Ishikawa (cell line): ENCODE data around the gene TAOK3.

Experiments used
- CREB1 ChIP-seq: IDR thresholded peaks from 2 replicates; pipeline ENCODE4 v1.6.1; 2012; ENCODE audit warnings: low read depth
- MAX ChIP-seq: IDR thresholded peaks from 2 replicates; pipeline ENCODE4 v1.6.1; 2012
- USF1 ChIP-seq: IDR thresholded peaks from 2 replicates; pipeline ENCODE4 v1.6.1; 2012

GRCh38 chr12:118370601-118371000 lies 2.1 kb downstream of the TAOK3 start:
- TF ChIP-seq CREB1 (no peak), MAX (no peak), USF1 (no peak)
